Measurements from ENCODE around the gene CLMN.

CLMN gene

GRCh38 chr14:95293449-95293848, 26.3 kb downstream of the CLMN start:
- no peak for TF ChIP-seq CTCF (IDR thresholded peaks at IDR 0.05)

GRCh38 chr14:95292660-95293425, 26.9 kb downstream of the CLMN start:
- TF ChIP-seq CTCF (IDR thresholded peaks at IDR 0.05): no peak

DNA sequence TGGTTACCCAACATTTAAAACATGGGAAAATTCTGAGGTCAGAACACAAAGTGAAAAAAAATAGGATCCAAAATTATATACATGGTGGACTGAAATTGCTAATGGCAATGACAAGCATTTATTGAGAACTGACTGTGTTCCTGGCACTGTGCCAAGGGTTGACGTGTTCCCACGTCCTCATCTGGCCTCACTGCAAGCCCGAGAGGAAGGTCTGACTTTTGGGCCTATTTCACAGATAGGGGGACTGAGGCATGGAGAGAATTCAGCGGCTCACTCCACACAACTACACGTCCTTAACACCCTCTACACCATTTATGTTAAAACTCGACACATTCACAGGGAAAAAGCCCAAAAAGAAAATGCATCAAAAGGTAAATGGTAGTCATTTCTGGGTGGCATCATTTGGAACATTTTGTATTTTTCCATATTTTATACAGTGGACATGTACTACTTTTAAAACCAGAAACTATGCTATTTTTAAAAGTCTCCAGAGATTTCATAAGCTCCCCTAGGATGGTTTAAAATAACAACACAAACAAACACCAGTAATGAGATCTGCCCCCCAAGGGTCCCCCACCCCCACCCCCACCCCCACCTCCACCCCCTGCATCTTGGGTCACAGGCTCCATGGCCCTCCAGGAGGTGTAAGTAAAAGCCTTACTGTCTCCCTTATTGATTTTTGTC, 27.7 kb downstream of the CLMN start:
- no peak for TF ChIP-seq CTCF (IDR thresholded peaks at IDR 0.05)

GRCh38 chr14:95290871-95291431, 28.8 kb downstream of the CLMN start:
- no peak for TF ChIP-seq CTCF (IDR thresholded peaks at IDR 0.05)

GRCh38 chr14:95290021-95290420, 29.7 kb downstream of the CLMN start:
- TF ChIP-seq CTCF (IDR thresholded peaks at IDR 0.05): no peak

- no peak for TF ChIP-seq CTCF (IDR thresholded peaks at IDR 0.05)
Observed at GRCh38 chr14:95289323-95290010, 30.2 kb downstream of the CLMN start.

DNA sequence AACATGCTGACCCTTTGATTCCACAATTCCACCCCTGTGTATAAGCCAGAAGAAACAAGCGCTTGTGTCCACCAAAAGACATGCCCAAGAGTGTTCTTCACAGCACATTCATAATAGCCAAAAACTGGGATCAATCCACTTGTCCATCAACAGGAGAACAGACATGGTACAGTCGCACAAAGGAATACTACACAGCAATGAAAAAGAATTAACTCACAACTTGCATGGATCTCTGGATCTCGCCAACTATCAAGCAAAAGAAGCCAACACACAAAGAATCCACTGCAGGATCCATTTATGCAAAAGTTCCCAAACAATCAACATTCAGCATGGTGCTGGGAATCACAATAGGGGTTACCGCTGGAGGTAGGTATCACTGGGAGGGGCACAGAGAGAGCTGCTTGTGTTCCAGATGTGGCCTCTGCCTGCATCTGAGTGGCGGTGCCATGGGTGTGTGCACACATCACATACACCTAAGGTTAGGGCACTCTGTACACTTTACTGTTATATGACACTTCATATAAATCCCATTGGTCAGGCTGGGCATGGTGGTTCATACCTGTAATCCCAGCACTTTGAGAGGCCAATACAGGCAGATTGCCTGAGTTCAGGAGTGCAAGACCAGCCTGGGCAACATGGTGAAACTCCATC, 30.9 kb downstream of the CLMN start:
- TF ChIP-seq CTCF (IDR thresholded peaks at IDR 0.05): no peak
